Trophoblast cell (in vitro differentiated cells and primary cell): ENCODE results near the gene SMARCC2.
A peak's percentile ranks its signal among the peaks of the same experiment; 100 is the strongest.
"Not testable (repeated sequence)": the region's sequence is repeated elsewhere in the genome, so short reads cannot be mapped to it uniquely, and the experiment has no call there.

Experiments used
- DNase-seq, 2 donors: peaks; one replicate each; pipeline ENCODE4 v3.0.0-alpha.2; 2016
- H2AFZ ChIP-seq: 2 replicates; pipeline ENCODE4 v1.6.1; 2013; ENCODE audit warnings: low read length, moderate library complexity, mild to moderate bottlenecking; ENCODE audit not compliant: insufficient read depth, poor library complexity
- H2AK5ac ChIP-seq: 2 replicates; pipeline ENCODE4 v1.6.1; 2013; ENCODE audit warnings: mild to moderate bottlenecking, low read length
- H2BK120ac ChIP-seq: 2 replicates; pipeline ENCODE4 v1.6.1; 2013; ENCODE audit warnings: low read length, mild to moderate bottlenecking, moderate library complexity; ENCODE audit not compliant: insufficient read depth, poor library complexity
- H2BK12ac ChIP-seq: 2 replicates; pipeline ENCODE4 v1.6.1; 2013; ENCODE audit warnings: mild to moderate bottlenecking, low read length, moderate library complexity
- H2BK5ac ChIP-seq: 2 replicates; pipeline ENCODE4 v1.6.1; 2013; ENCODE audit warnings: low read length, low read depth, moderate library complexity, mild to moderate bottlenecking; ENCODE audit not compliant: poor library complexity
- H3K14ac ChIP-seq: 2 replicates; pipeline ENCODE4 v1.6.1; 2013; ENCODE audit warnings: mild to moderate bottlenecking, low read length
- H3K18ac ChIP-seq: 2 replicates; pipeline ENCODE4 v1.6.1; 2013; ENCODE audit warnings: mild to moderate bottlenecking, low read length
- H3K23ac ChIP-seq: 2 replicates; pipeline ENCODE4 v1.6.1; 2013; ENCODE audit warnings: low read length
- H3K27ac ChIP-seq: 2 replicates; pipeline ENCODE4 v1.5.1; 2013; ENCODE audit warnings: low read depth, mild to moderate bottlenecking, inconsistent platforms, low read length, moderate library complexity
- H3K27me3 ChIP-seq: 2 replicates; pipeline ENCODE4 v1.6.1; 2013; ENCODE audit warnings: inconsistent platforms, mild to moderate bottlenecking, low read length, moderate library complexity; ENCODE audit not compliant: insufficient read depth
- H3K36me3 ChIP-seq, 2 experiments: 1 replicate in 1 of 2; 2 replicates in 1 of 2; pipeline ENCODE4 v1.6.1; 2013; ENCODE audit warnings: low read length in 2 of 2, mild to moderate bottlenecking in 2 of 2, moderate library complexity in 1 of 2; ENCODE audit not compliant: insufficient read depth in 2 of 2, control insufficient read depth in 1 of 2
- H3K4ac ChIP-seq: 2 replicates; pipeline ENCODE4 v1.6.1; 2013; ENCODE audit warnings: low read depth, mild to moderate bottlenecking, low read length, moderate library complexity
- H3K4me1 ChIP-seq, 2 experiments: 1 replicate in 1 of 2; 2 replicates in 1 of 2; pipeline ENCODE4 v1.6.1; 2013; ENCODE audit warnings: low read length in 2 of 2, mild to moderate bottlenecking in 2 of 2, moderate library complexity in 1 of 2; ENCODE audit not compliant: insufficient read depth in 2 of 2, control insufficient read depth in 1 of 2
- H3K4me2 ChIP-seq: 2 replicates; pipeline ENCODE4 v1.6.1; 2013; ENCODE audit warnings: inconsistent platforms, mild to moderate bottlenecking, low read length, moderate library complexity
- H3K4me3 ChIP-seq: 2 replicates; pipeline ENCODE4 v1.5.1; 2013; ENCODE audit warnings: mild to moderate bottlenecking, low read depth, low read length, inconsistent platforms
- H3K79me1 ChIP-seq: one replicate; pipeline ENCODE4 v1.6.1; 2013; ENCODE audit warnings: low read length
- H3K79me2 ChIP-seq: 2 replicates; pipeline ENCODE4 v1.6.1; 2013; ENCODE audit warnings: low read length, mild to moderate bottlenecking; ENCODE audit not compliant: control insufficient read depth, insufficient read depth, poor library complexity
- H3K9ac ChIP-seq: 2 replicates; pipeline ENCODE4 v1.6.1; 2013; ENCODE audit warnings: mild to moderate bottlenecking, low read length
- H3K9me3 ChIP-seq: 2 replicates; pipeline ENCODE4 v1.6.1; 2013; ENCODE audit warnings: low read depth, mild to moderate bottlenecking, control low read depth, inconsistent platforms, low read length; ENCODE audit not compliant: insufficient read depth
- H4K12ac ChIP-seq: 2 replicates; pipeline ENCODE4 v1.6.1; 2013; ENCODE audit warnings: low read depth, mild to moderate bottlenecking, low read length, moderate library complexity
- H4K8ac ChIP-seq: 2 replicates; pipeline ENCODE4 v1.6.1; 2013; ENCODE audit warnings: low read depth, mild to moderate bottlenecking, low read length, moderate library complexity
- H4K91ac ChIP-seq: one replicate; pipeline ENCODE4 v1.6.1; 2013; ENCODE audit warnings: low read depth, mild to moderate bottlenecking, low read length, moderate library complexity
- WGBS: extraction: QIAGEN DNeasy Blood & Tissue Kit; methylation state at CpG from one replicate; pipeline ENCODE4 v1.1.7; 2013; ENCODE audit warnings: missing lambda C conversion rate; ENCODE audit not compliant: insufficient read length, insufficient coverage; ENCODE audit errors: extremely low coverage; 5-methylcytosine and 5-hydroxymethylcytosine counted together

The SMARCC2 gene

GRCh38 chr12:56117778-56118687, 71.2 kb downstream of the SMARCC2 start, which contains the start of gene ZC3H10:
ZC3H10 (plus strand) TSS chr12:56118266; CDS start chr12:56120563, 2,297 bp downstream.
- Histone ChIP-seq H3K79me2 (peaks cover 8% of the 10 kb centered on the region), H3K4ac (peak within 1 kb of the TSS; percentile 12), H3K36me3 (peaks cover 7 to 12% of the 10 kb centered on the region in 2 experiments), H3K4me2 (peak within 1 kb of the TSS; percentile 82), H3K18ac (peak within 1 kb of the TSS; percentile 65), H2BK5ac (peak within 1 kb of the TSS; percentile 32), H2AK5ac (peak within 1 kb of the TSS; percentile 14), H3K79me1 (peaks cover 12% of the 10 kb centered on the region), H2BK12ac (no peak within 1 kb of the TSS), H3K23ac (no peak within 1 kb of the TSS), H4K8ac (peak within 1 kb of the TSS; percentile 72), H3K14ac (peak within 1 kb of the TSS; percentile 63), H2AFZ (peak within 1 kb of the TSS; percentile 40), H3K4me3 (peak within 1 kb of the TSS; percentile 79), H4K91ac (peak within 1 kb of the TSS; percentile 56), H3K4me1 (peaks cover 6 to 12% of the 10 kb centered on the region in 2 experiments), H3K9me3 (no peaks in the 10 kb centered on the region), H4K12ac (peak within 1 kb of the TSS; percentile 34), H2BK120ac (peak within 1 kb of the TSS; percentile 9), H3K27me3 (no peaks in the 10 kb centered on the region), H3K9ac (peak within 1 kb of the TSS; percentile 83), H3K27ac (peak within 1 kb of the TSS; percentile 71)
- peak; percentile 99 to 100 for DNase-seq
- WGBS: no CpG with 5 or more reads among the region's 61 CpGs

DNA sequence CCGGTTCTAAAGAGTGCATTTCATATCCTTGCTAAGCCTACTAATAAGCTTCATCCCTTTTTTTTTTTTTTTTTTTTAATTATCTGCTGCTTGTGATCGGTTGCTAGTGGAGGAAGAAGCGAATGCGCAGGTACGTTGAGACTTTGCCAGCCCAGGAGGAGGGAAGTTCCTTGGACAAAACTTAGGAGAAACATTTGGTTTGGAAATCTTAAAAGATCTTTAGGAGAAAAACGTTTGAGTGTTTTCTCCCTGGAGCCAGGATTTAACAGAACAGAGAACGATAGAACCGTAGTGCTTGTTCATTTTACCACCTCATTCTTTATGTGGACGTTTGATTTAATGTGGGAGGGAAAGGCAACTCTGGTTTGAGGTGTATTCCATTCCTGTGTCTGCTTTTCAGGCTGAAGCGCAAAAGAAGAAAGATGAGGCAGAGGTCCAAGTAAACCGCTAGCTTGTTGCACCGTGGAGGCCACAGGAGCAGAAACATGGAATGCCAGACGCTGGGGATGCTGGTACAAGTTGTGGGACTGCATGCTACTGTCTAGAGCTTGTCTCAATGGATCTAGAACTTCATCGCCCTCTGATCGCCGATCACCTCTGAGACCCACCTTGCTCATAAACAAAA, 72.1 kb downstream of the SMARCC2 start:
- Histone ChIP-seq H3K4me1 (peaks cover 6 to 12% of the 10 kb centered on the region in 2 experiments), H3K4me2 (peak overlapping the region; percentile 59), H3K36me3 (peaks cover 13 to 19% of the 10 kb centered on the region in 2 experiments), H3K9ac (peak overlapping the region; percentile 83), H3K27ac (peak overlapping the region; percentile 71), H3K79me1 (peaks cover 12% of the 10 kb centered on the region), H3K4me3 (peak overlapping the region; percentile 63)
- H3K79me2 ChIP-seq, H3K27me3 ChIP-seq, H3K14ac ChIP-seq, H2AFZ ChIP-seq, H3K23ac ChIP-seq, H4K8ac ChIP-seq, H2BK5ac ChIP-seq, H2AK5ac ChIP-seq, H2BK120ac ChIP-seq, H3K9me3 ChIP-seq, H4K12ac ChIP-seq, H3K4ac ChIP-seq, H2BK12ac ChIP-seq, H4K91ac ChIP-seq, H3K18ac ChIP-seq: not testable (repeated sequence)
- peak in 1 of 2 donors; percentile 35 for DNase-seq
- no CpG with 5 or more reads among the region's 16 CpGs for WGBS

GRCh38 chr12:56116267-56117081, 72.8 kb downstream of the SMARCC2 start, which contains the start of gene RPL41:
RPL41 (plus strand) TSS chr12:56116633.
- H3K9ac ChIP-seq: peak within 1 kb of the TSS; percentile 90
- H4K8ac ChIP-seq: peak within 1 kb of the TSS; percentile 90
- no CpG with 5 or more reads among the region's 34 CpGs for WGBS
- peak within 1 kb of the TSS; percentile 71 for H3K27ac ChIP-seq
- peak; percentile 94 to 99 for DNase-seq
- peaks cover 18 to 25% of the 10 kb centered on the region in 2 experiments for H3K36me3 ChIP-seq
- H3K4ac ChIP-seq: peak within 1 kb of the TSS; percentile 68
- H3K4me2 ChIP-seq: peak within 1 kb of the TSS; percentile 59
- no peaks in the 10 kb centered on the region for H3K27me3 ChIP-seq
- H3K4me3 ChIP-seq: peak within 1 kb of the TSS; percentile 77
- peak within 1 kb of the TSS; percentile 58 for H2BK120ac ChIP-seq
- H3K79me2 ChIP-seq: peaks cover 8% of the 10 kb centered on the region
- peaks cover 12% of the 10 kb centered on the region for H3K79me1 ChIP-seq
- H2BK12ac ChIP-seq: no peak within 1 kb of the TSS
- peak within 1 kb of the TSS; percentile 78 for H2BK5ac ChIP-seq
- H4K12ac ChIP-seq: peak within 1 kb of the TSS; percentile 82
- H2AFZ ChIP-seq: peak within 1 kb of the TSS; percentile 74
- H4K91ac ChIP-seq: peak within 1 kb of the TSS; percentile 76
- no peak within 1 kb of the TSS for H3K23ac ChIP-seq
- H3K18ac ChIP-seq: peak within 1 kb of the TSS; percentile 32
- peaks cover 6 to 12% of the 10 kb centered on the region in 2 experiments for H3K4me1 ChIP-seq
- peak within 1 kb of the TSS; percentile 48 for H3K14ac ChIP-seq
- H2AK5ac ChIP-seq: peak within 1 kb of the TSS; percentile 64
- H3K9me3 ChIP-seq: no peaks in the 10 kb centered on the region

DNA sequence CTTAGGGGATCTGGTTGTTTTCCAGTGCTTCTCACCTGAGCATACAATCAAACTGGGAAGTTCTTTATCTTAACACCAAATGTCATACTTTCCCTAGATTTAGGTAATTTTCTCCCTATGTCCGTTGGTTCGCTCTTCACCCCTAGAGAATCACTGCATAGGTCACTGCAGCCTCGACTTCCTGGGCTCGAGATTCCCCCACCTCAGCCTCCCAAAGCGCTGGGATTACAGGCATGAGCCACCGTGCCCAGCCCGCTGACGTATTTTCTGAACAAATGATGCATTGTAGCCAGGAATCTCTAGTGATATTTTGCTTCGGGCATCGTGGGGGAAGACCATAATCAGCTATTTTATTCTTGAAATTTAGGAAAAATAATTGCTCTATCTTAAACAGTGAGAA, 74.0 kb downstream of the SMARCC2 start:
- DNase-seq: peak; percentile 27 to 66
- H3K9me3 ChIP-seq: no peaks in the 10 kb centered on the region
- peaks cover 8% of the 10 kb centered on the region for H3K79me2 ChIP-seq
- H2BK12ac ChIP-seq: no peak overlapping the region
- H3K9ac ChIP-seq: no peak overlapping the region
- no peak overlapping the region for H3K27ac ChIP-seq
- H2BK5ac ChIP-seq: no peak overlapping the region
- no peaks in the 10 kb centered on the region for H3K27me3 ChIP-seq
- no peak overlapping the region for H3K4ac ChIP-seq
- no peak overlapping the region for H3K4me3 ChIP-seq
- peaks cover 4 to 12% of the 10 kb centered on the region in 2 experiments for H3K4me1 ChIP-seq
- H3K79me1 ChIP-seq: peaks cover 12% of the 10 kb centered on the region
- no peak overlapping the region for H4K12ac ChIP-seq
- H4K91ac ChIP-seq: no peak overlapping the region
- H2AFZ ChIP-seq: no peak overlapping the region
- H3K14ac ChIP-seq: no peak overlapping the region
- peaks cover 16 to 24% of the 10 kb centered on the region in 2 experiments for H3K36me3 ChIP-seq
- peak overlapping the region; percentile 75 for H2AK5ac ChIP-seq
- H3K18ac ChIP-seq: no peak overlapping the region
- H4K8ac ChIP-seq: peak overlapping the region; percentile 78
- no peak overlapping the region for H3K23ac ChIP-seq
- peak overlapping the region; percentile 59 for H3K4me2 ChIP-seq
- H2BK120ac ChIP-seq: no peak overlapping the region
- WGBS: no CpG with 5 or more reads among the region's 10 CpGs
